LNCAP (cell line): ENCODE results near the gene IL4R.

Source experiments
- CTCF ChIP-seq: fragments of 450-650 bp; IDR thresholded peaks from 2 replicates; pipeline ENCODE4 v1.5.1; 2017; ENCODE audit warnings: mild to moderate bottlenecking

The IL4R gene

GRCh38 chr16:27314986-27315332 lies 1.2 kb downstream of the IL4R start:
- no peak for TF ChIP-seq CTCF

- no peak for TF ChIP-seq CTCF
Measured at GRCh38 chr16:27315333-27316037, 1.7 kb downstream of the IL4R start.

GRCh38 chr16:27316038-27316680 lies 2.4 kb downstream of the IL4R start:
- TF ChIP-seq CTCF: no peak

GRCh38 chr16:27317320-27317719 lies 3.5 kb downstream of the IL4R start:
- TF ChIP-seq CTCF: no peak

- TF ChIP-seq CTCF: no peak
Measured at GRCh38 chr16:27317738-27318391, 4.1 kb downstream of the IL4R start.

- TF ChIP-seq CTCF: no peak
Measured at GRCh38 chr16:27318392-27319256, 4.8 kb downstream of the IL4R start.

GRCh38 chr16:27319257-27319965 lies 5.6 kb downstream of the IL4R start:
- TF ChIP-seq CTCF: no peak
